Left renal cortex interstitium (tissue), 4 donors: ENCODE data around the gene SLC6A1. TPM values are rescaled to one million over a fixed set of nuclear protein-coding genes. Genes with fewer than 3 reads are reported as not detected.

ENCODE experiments used
- DNase-seq, 4 donors: peaks; one replicate each; pipeline ENCODE4 v3.0.0-alpha.2; 2013; ENCODE audit warnings: low read depth in 4 of 4, low spot score in 2 of 4, missing footprints in 1 of 4
- polyA plus RNA-seq, 4 donors: library from polyadenylated mRNA; unstranded; fragments of 120-200 nt; gene quantifications; one replicate each; pipeline ENCODE4 v1.2.1, GENCODE V29; 2013; ENCODE audit not compliant: insufficient read length in 4 of 4

SLC6A1 gene
- polyA plus RNA-seq, 4 donors: 0.78 to 1.7 (median 1.1) TPM

DNA sequence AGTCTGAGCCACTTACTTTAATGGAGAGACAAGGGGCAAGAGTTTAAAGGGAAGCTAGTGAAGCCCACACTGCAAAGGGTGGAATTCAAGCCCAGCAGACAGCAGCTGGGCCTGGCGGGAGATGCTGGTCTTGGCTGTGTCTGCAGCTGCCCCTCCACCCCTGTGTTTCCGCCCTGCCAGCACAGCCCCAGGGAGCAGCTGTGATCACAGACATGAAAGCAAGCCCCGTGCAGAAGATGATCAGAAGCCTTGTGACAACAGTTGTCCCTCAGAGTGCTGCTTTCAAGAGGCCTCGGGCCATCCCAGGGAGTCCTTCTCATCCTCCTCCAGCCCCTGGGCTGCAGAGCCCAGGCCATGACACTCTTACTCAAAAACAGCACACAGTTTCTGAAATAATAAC is 24.1 kb upstream of the SLC6A1 start:
- DNase-seq: no peak

- no peak for DNase-seq
Observed at GRCh38 chr3:10970306-10970960, 22.1 kb upstream of the SLC6A1 start.

GRCh38 chr3:10972072-10972782 is 20.3 kb upstream of the SLC6A1 start:
- DNase-seq: no peak

GRCh38 chr3:10973046-10973595 is 19.4 kb upstream of the SLC6A1 start:
- no peak for DNase-seq

- no peak for DNase-seq
Observed at GRCh38 chr3:10974131-10974530, 18.4 kb upstream of the SLC6A1 start.

DNA sequence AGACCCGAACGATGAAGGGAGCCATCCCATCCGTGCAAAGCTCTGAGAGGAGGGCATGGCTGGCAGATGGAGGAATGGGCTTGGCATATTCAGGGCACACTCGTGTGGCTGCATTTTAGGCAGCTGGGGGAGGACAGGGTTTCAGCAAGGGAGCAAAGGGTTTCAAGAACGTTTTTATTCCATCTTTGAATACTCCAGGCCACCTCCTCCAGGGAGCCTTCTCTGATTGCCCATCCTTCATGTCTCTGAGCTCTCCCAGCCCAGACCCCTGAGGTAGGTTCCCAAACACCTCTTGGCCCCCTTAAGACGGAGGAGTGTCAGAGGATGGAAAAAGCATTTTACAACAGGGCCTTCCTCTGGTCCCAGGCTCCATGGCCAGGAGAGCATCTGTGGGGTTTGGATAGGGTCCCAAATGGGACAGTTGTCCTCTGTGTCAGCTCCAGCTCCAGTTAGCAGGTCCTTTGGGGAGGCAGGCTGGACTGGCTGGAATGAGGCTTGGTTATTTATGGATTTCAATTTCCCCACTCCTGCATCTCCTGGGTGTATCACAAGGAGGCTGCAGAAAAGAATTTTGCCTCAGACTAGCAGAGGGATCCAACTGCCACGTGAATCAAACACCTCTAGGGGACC is 17.7 kb upstream of the SLC6A1 start:
- DNase-seq: no peak

GRCh38 chr3:10975695-10976234 is 16.8 kb upstream of the SLC6A1 start:
- no peak for DNase-seq

DNA sequence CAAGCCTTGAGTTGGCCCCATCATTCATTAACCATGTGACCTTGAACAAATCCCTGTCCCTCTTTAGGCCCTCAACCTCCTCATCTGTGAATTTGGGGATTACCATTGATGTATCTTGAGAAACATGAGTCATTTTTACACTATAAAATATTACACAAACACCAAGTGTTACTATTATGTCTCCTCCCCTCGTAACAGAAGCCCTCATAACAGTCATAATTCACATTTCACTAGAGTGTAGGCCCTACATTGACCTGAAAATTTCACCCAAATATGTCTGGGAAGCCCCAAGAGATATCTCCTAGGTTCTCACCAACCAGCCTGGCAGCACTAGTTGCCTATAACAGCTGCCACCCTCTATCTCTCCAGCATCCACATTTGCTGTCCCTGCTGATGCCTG is 15.8 kb upstream of the SLC6A1 start:
- DNase-seq: no peak

- no peak for DNase-seq
Observed at GRCh38 chr3:10977892-10978510, 14.5 kb upstream of the SLC6A1 start.

DNA sequence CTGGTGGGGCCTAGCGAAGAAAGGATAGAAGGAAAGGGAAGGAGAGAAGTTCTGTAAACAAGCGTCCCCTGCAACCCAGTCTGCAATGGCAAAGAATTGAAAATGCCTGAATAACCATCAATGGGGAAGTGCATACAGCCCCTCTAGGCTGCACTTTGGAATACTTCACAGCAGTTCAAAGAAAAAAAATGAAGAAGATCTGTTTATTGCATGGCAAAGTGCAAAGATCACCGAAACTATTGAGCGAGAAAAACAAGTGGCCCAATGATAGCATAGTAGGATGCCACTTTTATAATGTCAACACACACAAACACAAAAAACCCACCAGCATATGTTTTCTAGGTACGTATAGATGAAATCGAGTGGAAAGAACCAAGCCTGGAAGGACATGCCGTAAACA is 13.6 kb upstream of the SLC6A1 start:
- DNase-seq: no peak

DNA sequence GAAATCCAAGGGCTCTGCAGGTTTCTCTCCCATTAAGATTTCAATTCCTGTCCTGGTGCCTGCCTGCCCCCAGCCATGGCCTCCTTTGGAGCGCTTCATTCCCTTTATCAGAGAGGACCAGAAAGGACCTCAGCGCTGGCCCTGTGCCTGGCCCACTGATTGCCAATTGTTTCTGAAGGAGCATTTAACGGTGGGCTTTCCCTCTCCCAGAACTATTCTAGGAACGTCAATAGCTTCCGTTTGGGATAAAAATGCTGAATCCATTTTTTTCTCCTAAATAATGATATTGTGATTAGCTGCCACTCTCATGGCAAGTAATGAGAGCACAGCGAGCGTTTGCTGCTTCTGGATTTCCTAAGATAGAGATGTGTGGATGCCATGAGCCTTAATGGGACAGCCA is 12.2 kb upstream of the SLC6A1 start:
- DNase-seq: no peak

- no peak for DNase-seq
Observed at GRCh38 chr3:10981031-10981430, 11.5 kb upstream of the SLC6A1 start.

GRCh38 chr3:10981961-10982360 is 10.6 kb upstream of the SLC6A1 start:
- DNase-seq: no peak

DNA sequence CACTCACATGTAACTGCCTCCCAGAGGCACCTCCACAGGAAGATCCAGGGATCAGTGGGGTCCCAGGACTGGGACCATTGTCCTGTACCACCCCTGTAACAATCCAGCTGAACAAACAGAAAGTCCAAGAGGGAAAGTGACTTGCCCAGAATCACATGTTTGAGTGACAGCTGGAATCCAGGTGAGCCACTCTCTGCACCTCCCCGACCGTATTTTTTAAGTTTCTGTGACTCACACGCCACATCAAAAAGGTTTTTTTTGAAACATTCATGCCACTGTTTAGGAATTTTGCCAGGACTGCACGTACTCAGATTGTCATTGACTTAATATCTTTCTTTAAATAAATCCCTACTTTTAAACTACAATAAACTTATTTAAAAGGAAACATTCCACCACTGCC is 9.8 kb upstream of the SLC6A1 start:
- no peak for DNase-seq

DNA sequence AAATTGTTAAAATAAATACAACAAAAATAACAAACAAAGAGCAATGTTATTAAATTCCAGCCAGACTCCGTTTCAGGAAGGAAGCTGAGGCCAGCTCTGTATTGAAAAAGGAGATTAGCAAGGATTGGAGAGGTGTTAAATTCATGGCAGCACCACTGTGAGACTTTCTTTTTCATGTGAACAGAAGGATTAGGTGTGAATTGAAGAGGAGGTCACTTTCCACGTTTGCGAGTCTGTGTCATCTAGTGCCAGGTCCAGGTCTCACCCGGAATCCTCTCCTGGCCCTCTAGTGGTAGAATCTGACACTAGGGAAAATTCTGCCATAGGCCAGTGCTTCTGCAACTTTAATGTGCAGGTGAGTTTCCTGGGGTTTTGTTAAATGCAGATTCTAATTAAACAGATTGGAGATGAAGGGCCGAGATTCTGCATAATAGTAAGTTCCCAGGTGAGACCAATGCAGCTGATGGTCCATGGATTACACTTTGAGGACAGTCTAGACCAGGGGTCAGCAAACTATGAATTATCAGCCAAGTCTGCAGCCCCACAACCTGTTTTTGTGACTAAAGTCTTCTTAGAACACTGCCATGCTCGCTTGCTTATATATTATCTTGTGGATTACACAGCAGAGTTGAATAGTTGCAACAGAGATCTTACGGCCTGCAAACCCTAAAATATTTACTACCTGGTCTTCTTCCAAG is 9.2 kb upstream of the SLC6A1 start:
- no peak for DNase-seq

DNA sequence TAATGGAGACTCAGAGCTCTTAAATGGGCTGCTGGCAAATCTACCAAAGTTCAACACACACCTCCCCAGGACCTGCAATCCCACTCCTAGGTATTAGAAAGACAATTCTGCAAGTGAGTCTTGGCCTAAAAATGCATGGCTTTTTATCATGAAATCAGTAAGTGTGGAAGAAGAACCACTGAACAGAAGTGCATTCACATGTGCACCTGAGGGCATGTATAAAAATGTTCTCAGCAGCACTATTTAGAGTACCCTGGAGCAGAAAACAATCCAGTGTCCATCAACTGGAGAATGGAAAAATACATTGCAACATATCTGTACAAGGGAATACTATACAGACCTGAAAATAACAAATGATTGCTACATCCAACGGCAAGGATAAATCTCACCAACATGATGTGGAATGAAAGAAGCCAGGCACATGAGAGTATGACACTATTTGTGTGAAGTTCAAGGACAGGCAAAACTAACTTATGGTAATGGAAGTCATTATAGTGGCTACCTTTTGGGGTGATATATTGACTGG is 8.1 kb upstream of the SLC6A1 start:
- no peak for DNase-seq

GRCh38 chr3:10985181-10985580 is 7.4 kb upstream of the SLC6A1 start:
- no peak for DNase-seq

DNA sequence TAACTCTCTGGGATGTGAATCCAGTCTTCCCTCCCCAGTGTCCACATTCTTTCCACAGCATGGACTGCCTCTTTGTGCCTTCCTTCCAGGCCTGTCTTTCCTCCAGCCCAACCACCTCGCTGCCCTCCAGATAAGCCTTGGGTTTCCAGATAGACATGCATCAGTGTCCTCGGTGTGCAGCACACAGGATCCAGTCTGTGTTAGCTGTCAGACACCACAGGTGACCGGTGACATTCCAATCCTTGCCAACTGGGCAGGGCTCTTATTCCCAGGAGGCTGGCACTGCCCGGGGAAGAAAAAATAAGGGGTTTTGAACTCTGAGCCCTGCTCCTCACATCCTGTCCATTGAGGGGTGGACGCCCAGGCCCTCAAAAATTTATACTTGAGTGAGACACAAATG is 6.0 kb upstream of the SLC6A1 start:
- DNase-seq: no peak

DNA sequence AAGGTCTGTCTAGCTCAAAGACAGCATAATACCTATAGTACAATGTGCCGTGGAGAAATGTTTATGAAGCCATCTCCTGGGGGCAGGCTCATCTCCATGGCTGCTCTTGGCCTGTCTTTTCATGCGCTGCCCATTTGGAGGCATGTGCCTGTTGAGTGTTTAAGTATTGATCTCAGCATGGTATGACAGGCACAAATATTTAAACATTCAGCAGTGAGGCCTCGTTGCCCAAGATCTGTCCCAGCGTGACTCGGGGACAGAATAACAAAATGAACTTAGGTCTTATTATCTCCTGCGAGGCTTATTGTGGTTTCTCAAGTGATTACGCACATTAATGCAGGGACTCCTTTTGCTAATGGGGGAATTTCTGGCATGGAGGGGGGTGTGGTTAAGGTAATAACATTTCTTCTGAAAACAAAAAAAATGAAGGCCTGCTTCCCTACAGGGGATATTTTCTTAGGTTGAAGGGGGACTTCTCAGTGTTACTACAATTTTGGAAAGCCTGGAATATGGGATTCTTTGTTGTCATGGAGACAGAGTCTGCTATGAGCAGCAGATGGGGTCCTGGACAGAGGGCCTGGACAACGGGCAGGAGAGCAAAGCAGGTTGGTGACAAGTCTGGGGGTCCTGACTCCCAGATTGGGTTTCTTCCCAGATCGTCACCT is 4.4 kb upstream of the SLC6A1 start:
- no peak for DNase-seq
